GF-D8 (cell line): Measurements from ENCODE around the gene NRG2.

ENCODE experiments used
- DNase-seq: peaks from one replicate; lab custom pipeline; 2025; lab: John Stamatoyannopoulos, UW

Gene NRG2

GRCh38 chr5:139967353-139967752 lies 75.7 kb downstream of the NRG2 start:
- DNase-seq = no peak

DNA sequence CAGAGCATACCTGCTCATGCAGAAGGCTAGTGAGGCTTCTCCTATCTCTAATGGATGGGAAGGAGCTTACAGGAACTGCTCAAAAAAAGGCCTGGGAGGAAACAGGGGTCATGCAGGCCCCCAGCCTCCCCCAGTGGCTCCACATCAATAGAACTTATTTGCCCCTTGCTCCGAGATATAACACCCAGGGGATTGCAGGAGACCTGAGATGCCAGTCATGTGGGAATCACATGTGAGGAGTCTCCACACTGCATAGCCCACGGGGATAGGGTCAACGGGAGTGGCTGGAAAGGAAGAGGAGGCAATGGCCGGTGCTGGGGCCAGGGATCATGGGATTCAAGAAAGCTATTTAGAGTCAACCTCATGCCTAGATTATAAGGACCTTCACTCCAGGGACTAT lies 76.2 kb downstream of the NRG2 start:
- no peak for DNase-seq

DNA sequence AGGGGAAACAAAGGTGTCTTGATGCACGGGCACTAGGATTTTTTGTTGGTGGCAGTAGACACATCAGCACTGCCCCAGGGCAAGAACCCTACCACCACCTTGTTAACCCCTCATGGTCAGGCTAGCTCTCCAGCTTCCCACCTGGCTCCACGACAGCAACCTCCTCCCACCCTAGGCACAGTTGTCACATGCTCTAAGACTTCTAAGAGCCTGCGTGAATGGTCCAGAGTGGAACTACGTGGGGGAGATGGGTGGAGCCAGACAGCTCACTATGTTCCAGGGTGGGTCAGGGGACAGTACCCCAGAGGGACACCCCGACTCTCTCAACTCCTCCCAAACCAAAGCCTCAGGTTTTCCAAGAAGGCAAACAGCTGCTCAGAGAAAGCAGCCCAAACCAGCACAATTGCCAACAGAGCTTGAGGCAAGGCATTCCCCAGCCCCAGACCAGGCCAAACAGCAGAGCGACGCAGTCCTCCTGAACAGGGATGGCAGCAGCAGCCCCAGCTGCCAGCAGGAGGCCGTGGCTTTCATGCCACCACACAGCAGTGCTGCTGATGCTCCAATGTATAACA lies 78.0 kb downstream of the NRG2 start:
- no peak for DNase-seq

- DNase-seq = no peak
Measured at GRCh38 chr5:139964266-139964993, 78.7 kb downstream of the NRG2 start.

GRCh38 chr5:139962445-139962844 lies 80.7 kb downstream of the NRG2 start:
- DNase-seq = no peak

DNA sequence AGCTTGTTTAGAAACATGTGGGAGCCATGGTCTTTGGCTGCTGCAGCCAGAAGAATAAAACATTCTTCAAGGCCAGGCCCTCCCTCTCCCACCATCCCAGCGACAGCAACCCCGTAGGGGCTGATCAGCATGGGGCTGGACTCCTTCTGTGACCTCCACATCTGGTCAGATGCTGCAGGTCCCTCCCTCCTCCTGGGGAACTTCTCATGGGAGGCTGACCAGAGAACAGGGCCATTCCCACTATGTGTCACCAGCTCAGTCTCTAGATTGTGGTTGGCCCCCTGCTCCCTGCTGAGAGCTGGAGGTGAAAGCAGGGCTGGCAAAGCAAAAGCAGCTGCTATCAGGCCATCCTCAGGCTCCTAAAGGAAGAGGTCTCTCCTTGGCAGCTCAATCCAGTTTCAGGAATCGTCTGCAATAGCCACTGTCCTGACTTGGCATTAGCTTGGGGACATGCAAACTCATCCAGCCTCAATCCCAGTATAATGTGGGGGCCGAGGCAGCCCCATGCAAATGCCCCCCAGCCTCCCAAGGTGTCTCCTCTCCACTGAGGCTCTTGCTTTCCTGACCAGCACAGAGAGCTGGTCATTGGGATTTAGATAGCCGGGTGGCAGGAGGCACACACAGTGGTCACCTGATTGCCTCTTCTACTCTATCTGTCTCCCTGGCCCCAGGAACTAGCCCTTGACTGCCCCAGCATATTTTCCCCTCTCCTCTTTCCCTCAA lies 81.5 kb downstream of the NRG2 start:
- DNase-seq = no peak

- no peak for DNase-seq
Measured at GRCh38 chr5:139960723-139961383, 82.2 kb downstream of the NRG2 start.

DNA sequence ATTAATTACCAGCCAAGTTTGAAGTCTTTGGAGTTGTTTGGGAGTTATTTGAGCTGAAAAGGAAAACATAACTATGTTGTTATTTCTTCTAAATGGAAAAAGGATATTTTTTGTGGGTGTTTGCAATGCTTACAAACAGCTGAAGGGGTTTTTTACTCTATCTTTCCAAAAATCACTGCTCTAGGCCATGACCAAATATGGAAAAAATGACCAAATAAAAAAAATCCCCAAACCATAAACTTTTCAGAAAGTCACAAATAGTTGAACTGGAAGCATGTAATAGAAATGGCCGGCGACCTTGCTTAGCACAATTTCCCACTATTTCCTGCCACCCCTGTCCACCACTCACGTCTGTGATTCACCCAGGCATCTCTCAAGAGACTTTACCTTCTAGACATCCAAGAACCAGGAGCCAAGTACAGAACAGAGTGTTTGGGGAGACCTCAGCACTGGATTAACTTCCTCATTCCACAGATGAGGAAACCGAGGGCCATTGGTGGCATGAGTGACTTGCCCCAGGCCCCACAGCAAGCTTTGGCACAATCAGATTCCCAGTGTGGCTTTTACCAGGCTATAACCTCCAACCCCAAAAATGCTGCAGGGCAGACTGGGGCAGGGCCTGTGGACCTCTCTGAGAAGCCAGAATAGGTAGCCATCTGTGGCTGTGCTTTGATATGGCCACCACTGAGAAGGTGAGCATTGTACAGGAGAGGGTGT lies 84.5 kb downstream of the NRG2 start:
- no peak for DNase-seq

DNA sequence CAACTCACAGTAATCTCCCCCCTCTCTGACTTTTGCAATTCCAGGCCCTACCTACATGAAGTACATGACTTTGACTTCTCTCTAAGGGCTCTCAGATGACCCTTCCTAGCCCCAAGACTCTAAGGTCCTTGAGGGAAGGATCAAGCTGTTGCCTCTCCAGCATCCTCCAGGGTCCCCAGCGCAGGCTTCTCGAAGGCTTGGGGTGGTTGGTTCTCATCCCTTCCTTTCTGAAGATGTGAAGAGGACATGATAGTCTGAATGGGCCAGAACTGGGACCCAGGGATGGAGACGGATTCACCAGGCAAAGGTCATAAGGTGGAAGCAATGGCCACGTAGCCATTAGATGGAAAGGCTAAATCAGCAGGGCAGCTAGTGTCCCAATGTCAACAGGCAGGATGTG lies 86.8 kb downstream of the NRG2 start:
- DNase-seq = no peak

DNA sequence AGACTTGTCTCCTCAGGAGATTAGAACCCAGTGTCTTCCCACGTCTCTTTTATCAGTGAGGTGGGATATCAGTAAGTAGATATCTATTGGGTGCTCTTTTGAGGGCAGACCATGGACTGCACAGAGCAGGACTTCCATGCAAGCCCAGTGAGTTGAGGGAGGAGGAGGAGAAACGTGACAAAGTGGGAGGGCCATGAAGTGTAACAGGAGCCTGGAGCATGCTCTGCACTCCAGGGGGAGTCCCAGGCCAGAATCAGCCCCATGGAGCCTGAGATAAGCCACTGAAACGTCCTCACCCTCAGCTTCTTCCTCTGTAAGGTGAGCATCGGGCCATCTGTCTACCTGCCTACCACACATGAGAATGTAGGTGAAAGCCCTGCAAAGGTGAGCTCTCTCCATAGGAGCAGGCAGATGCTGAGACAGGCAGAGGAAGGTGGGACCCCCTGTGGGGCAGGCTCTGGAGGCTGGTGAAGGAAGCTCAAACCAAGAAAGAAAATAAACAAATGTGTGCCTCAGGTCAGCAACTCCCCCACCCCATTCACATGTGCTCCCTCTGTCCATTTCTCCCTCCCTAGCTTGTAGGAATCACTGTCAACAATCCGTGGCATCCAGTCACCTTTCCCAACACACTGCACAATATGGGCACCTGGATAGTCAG lies 87.4 kb downstream of the NRG2 start:
- no peak for DNase-seq

DNA sequence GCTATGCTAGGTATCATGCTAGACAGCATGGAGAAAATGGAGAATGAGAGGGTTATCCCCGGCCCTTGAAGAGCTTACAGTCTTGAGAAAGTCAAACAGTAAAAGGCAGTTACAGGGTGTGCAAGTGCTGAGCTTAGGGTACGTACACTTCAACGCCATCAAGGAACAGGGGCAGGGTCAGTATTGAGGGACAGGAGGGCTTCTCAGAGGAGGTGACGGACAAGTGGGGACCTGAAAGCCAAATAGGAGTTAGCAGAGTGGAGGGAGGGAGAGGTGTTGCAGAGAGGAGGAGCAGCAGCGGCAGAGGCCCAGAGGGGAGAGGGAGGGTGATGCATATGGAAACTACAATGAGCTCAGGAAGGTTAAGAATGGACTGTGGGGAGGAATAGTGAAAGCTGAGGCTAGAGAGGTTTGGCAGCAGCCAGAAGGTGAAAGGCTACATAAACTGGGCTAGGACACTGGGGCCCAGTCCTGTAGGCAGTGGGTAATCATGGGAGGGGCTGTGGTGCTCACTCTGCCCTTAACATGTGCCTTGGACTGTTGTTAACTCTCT lies 88.0 kb downstream of the NRG2 start:
- no peak for DNase-seq

GRCh38 chr5:139954462-139954861 lies 88.6 kb downstream of the NRG2 start:
- no peak for DNase-seq

- DNase-seq = no peak
Measured at GRCh38 chr5:139954022-139954421, 89.1 kb downstream of the NRG2 start.

DNA sequence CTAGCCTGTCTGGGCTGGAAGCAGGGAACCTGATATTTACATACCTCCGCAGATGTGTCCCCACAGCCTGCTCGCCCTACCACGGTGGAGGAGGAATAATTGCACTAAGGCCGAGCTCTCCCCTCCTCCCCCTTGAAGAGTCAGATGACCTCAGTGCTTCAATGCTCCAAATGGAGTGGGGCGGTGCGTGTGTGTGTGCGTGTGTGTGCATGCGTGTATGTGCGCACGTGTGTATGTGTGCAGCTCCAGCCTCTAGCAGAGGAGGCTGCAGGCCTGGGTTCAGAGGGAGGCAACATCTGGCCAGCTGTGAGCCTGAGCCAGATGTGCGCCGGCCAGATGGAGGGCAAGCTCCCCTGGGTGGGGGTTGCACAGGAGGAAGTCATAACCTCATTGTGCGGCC lies 90.5 kb downstream of the NRG2 start:
- no peak for DNase-seq

GRCh38 chr5:139951983-139952382 lies 91.1 kb downstream of the NRG2 start:
- no peak for DNase-seq

DNA sequence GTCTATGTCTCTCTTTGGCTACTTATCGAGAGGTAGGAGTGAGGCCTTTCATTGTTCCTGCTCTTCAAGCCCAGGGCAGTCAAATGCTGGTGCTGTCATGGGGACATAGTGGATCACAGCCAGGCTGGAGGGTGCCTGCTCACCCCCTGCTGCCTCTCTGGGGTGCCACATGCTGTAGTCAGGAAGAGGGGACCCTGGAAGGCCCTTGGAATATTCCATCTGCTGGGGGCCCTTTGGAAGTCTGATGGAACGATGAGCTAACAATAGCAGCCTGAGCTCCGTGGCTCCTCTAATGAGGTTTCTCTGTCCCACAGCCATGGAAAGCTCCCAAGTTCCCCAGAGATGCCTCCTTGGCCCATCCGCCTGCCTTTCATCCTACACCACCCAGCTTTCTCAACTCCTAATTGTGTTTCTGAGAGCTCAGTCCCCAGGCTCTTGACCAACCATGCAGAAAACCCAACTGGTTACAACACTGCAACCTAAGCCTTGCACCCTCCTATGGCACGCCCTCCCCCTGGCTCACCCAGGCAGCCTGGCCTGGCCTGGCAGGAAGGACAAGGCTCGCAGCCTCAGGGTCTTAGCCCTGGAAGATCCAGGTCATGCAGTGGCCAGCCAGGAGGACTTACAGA lies 91.7 kb downstream of the NRG2 start:
- no peak for DNase-seq

GRCh38 chr5:139950436-139950835 lies 92.7 kb downstream of the NRG2 start:
- DNase-seq = no peak

DNA sequence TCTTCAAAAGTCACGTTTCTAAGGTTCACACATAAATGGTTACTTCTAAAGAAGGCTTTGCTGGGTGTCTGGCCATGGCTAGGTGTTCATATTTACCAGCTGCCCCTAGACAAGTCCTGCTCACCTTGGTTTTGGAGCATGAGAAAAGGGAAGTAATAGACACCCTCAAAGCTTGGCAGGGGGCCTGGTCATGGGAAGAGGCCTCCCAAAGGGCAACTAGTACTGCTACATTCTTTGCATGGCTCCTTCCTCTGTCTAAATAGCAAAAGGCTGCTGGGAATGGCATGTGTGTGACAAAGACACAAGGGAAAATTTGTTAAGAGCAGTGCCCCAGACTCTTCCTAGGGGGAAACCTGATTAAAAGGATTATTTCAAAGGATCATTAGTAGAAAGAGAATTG lies 93.4 kb downstream of the NRG2 start:
- DNase-seq = no peak

DNA sequence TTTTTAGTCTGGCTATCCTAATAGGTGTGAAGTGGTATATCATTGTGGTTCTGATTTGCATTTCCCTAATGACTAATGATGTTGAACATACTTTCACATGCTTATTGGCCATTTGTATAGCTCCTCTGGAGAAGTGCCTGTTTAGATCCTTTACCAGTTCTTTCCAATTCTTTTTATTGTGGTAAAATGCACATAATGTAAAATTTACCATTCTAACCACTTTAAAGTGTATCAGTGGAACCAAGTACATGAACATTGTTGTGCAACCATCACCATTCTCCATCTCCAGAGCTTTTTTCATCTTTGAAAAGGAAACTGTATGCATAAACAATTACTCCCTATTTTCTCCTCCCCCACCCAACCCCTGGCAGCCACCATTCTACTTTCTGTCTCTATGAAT lies 95.4 kb downstream of the NRG2 start:
- DNase-seq = no peak

GRCh38 chr5:139946440-139946839 lies 96.7 kb downstream of the NRG2 start:
- no peak for DNase-seq

GRCh38 chr5:139946006-139946405 lies 97.1 kb downstream of the NRG2 start:
- DNase-seq = no peak
